Choroid plexus epithelial cell (primary cell): ENCODE measurements around the gene LGALS8.
"Not testable (repeated sequence)": the region's sequence is repeated elsewhere in the genome, so short reads cannot be mapped to it uniquely, and the experiment has no call there.

Source experiments
- DNase-seq: peaks from one replicate; pipeline ENCODE4 v3.0.0-alpha.2; 2010; ENCODE audit warnings: low read depth
- H3K4me3 ChIP-seq: 2 replicates; pipeline ENCODE4 v1.5.1; 2011; ENCODE audit warnings: low read depth, mild to moderate bottlenecking, control low read depth, low read length, moderate library complexity
- TF ChIP-seq, protein P1 (sequence below): conservative IDR thresholded peaks from 2 replicates; pipeline ENCODE4 v1.5.1; 2011; ENCODE audit warnings: low read depth, mild to moderate bottlenecking, control low read depth, inconsistent platforms, low read length, moderate library complexity

The LGALS8 gene

GRCh38 chr1:236575523-236575922, 51.7 kb downstream of the LGALS8 start:
- no peak overlapping the region for H3K4me3 ChIP-seq
- DNase-seq, result peak; percentile 74
- TF ChIP-seq, protein P1, sequence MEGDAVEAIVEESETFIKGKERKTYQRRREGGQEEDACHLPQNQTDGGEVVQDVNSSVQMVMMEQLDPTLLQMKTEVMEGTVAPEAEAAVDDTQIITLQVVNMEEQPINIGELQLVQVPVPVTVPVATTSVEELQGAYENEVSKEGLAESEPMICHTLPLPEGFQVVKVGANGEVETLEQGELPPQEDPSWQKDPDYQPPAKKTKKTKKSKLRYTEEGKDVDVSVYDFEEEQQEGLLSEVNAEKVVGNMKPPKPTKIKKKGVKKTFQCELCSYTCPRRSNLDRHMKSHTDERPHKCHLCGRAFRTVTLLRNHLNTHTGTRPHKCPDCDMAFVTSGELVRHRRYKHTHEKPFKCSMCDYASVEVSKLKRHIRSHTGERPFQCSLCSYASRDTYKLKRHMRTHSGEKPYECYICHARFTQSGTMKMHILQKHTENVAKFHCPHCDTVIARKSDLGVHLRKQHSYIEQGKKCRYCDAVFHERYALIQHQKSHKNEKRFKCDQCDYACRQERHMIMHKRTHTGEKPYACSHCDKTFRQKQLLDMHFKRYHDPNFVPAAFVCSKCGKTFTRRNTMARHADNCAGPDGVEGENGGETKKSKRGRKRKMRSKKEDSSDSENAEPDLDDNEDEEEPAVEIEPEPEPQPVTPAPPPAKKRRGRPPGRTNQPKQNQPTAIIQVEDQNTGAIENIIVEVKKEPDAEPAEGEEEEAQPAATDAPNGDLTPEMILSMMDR, result no peak

- TF ChIP-seq, protein P1, result no peak
- H3K4me3 ChIP-seq, result no peak overlapping the region
- DNase-seq, result peak; percentile 69
Measured at GRCh38 chr1:236576004-236576403, 52.2 kb downstream of the LGALS8 start.

DNA sequence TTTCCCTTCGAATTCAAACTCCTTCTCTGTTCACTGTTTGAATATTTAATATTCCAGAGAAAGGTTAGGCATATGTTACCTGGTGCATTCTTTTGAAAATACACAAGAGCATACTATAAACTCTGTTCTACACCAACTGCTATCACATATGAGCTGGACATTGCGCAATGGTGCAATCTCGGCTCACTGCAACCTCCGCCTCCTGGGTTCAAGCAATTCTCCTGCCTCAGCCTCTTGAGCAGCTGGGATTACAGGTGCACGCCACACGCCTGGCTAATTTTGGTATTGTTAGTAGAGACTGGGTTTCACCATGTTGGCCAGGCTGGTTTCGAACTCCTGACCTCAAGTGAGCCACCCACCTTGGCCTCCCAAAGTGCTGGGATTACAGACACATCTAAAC, 53.3 kb downstream of the LGALS8 start:
- H3K4me3 ChIP-seq, DNase-seq: not testable (repeated sequence)

GRCh38 chr1:236578661-236579060, 54.9 kb downstream of the LGALS8 start:
- no peak overlapping the region for H3K4me3 ChIP-seq
- DNase-seq, result no peak
- TF ChIP-seq, protein P1, result no peak

GRCh38 chr1:236580404-236580803, 56.6 kb downstream of the LGALS8 start:
- not testable (repeated sequence) for DNase-seq, H3K4me3 ChIP-seq

- no peak for DNase-seq
- TF ChIP-seq, protein P1, result no peak
Measured at GRCh38 chr1:236581528-236581927, 57.7 kb downstream of the LGALS8 start.

DNA sequence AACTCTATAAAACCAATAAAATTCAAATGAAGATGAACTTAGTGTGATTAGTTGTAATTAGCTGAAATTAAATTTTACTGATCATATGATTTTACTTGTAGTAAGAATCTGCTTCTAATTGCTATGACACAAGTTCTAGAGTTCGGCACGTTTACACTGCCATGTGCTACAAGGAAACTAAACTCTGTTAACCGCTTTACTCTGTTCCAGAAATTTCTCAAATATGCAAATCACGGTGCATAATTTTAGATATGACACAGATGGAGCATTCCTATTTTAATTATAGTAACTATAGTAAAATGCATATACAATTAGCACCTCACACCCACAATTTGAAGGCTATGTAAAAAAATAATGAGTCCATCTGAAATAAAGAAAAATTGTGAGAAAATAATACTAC, 65.7 kb downstream of the LGALS8 start:
- no peak overlapping the region for H3K4me3 ChIP-seq
- TF ChIP-seq, protein P1, result no peak
- no peak for DNase-seq

More at GRCh38 chr1:236581528-236581927, 57.7 kb downstream of the LGALS8 start:
- no peak overlapping the region for H3K4me3 ChIP-seq

- TF ChIP-seq, protein P1, result no peak
- no peak overlapping the region for H3K4me3 ChIP-seq
- no peak for DNase-seq
Measured at GRCh38 chr1:236590553-236591150, 66.9 kb downstream of the LGALS8 start.
